ENCODE measurements around the gene CCNF.

DNA sequence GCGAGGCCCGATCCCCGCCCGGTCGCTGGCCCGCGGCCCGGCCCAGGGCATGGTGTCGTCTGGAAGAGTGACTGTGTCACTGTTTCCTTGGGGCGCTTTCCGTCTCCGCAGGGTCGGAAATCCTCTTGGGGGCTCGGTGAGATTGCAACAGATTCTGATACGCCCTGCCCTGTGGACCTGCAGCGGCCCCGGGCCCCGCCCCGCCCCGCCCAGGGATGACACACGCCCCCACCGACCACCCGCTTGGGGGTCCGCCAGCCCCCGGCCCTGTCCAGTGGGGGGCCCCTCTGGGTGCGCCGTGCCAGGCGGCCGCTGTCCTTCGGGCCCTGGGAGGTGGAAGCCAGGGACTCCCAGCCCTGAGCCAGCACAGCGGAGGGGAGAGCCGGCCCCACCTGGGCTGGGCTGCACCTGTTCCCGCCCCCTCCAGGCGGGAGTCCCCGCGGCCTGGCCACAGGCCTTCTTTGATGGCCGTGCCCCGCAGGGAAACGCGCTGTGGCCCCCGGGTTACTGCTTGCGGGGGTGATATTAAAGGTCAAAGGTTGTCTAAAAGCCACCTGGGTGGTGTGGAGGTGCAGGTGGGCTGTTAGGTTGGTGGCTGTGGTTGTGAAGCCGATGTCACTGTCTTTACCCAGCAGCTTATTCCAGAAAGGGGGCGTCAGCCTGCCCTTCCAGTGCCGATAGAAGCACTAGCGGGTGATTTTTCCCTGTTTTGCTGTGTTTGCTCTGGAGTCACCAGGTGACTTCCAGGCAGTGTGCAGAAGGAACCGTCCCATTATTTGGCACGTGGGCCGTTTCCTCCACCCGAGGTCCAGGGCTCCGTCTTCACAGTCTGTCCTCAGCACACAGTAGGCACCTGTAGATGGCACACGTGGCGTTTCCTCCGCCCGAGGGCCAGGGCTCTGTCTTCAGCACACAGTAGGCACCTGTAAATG lies 46.4 kb downstream of the CCNF start:
- TF ChIP-seq, protein P1, sequence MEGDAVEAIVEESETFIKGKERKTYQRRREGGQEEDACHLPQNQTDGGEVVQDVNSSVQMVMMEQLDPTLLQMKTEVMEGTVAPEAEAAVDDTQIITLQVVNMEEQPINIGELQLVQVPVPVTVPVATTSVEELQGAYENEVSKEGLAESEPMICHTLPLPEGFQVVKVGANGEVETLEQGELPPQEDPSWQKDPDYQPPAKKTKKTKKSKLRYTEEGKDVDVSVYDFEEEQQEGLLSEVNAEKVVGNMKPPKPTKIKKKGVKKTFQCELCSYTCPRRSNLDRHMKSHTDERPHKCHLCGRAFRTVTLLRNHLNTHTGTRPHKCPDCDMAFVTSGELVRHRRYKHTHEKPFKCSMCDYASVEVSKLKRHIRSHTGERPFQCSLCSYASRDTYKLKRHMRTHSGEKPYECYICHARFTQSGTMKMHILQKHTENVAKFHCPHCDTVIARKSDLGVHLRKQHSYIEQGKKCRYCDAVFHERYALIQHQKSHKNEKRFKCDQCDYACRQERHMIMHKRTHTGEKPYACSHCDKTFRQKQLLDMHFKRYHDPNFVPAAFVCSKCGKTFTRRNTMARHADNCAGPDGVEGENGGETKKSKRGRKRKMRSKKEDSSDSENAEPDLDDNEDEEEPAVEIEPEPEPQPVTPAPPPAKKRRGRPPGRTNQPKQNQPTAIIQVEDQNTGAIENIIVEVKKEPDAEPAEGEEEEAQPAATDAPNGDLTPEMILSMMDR (conservative IDR thresholded peaks at IDR 0.05) = no peak
- TF ChIP-seq ZFX (IDR thresholded peaks at IDR 0.05) = no peak
